ENCODE results near the gene MESP1.
"Not testable (repeated sequence)": the region's sequence is repeated elsewhere in the genome, so short reads cannot be mapped to it uniquely, and the experiment has no call there.

Gene MESP1

GRCh38 chr15:89785064-89785773 lies 34.2 kb upstream of the MESP1 start:
- Histone ChIP-seq H3K4me1 (ENCODE audit: insufficient read depth, low read length) (peaks cover 25% of the 10 kb centered on the region), H3K36me3 (ENCODE audit: insufficient read depth, low read length) (no peaks in the 10 kb centered on the region), H3K9ac (ENCODE audit: low read depth, low read length) (no peak overlapping the region), H3K9me3 (ENCODE audit: control insufficient read depth, insufficient read depth, low read length) (peaks cover 5% of the 10 kb centered on the region; the same call in 1 of the 2 replicates)

- Histone ChIP-seq H3K4me1 (ENCODE audit: insufficient read depth, low read length) (peaks cover 25% of the 10 kb centered on the region), H3K9ac (ENCODE audit: low read depth, low read length) (no peak overlapping the region), H3K9me3 (ENCODE audit: control insufficient read depth, insufficient read depth, low read length) (peaks cover 5% of the 10 kb centered on the region; the same call in 1 of the 2 replicates), H3K36me3 (ENCODE audit: insufficient read depth, low read length) (no peaks in the 10 kb centered on the region)
These were observed 33.6 kb upstream of the MESP1 start for GRCh38 chr15:89784686-89784960.

DNA sequence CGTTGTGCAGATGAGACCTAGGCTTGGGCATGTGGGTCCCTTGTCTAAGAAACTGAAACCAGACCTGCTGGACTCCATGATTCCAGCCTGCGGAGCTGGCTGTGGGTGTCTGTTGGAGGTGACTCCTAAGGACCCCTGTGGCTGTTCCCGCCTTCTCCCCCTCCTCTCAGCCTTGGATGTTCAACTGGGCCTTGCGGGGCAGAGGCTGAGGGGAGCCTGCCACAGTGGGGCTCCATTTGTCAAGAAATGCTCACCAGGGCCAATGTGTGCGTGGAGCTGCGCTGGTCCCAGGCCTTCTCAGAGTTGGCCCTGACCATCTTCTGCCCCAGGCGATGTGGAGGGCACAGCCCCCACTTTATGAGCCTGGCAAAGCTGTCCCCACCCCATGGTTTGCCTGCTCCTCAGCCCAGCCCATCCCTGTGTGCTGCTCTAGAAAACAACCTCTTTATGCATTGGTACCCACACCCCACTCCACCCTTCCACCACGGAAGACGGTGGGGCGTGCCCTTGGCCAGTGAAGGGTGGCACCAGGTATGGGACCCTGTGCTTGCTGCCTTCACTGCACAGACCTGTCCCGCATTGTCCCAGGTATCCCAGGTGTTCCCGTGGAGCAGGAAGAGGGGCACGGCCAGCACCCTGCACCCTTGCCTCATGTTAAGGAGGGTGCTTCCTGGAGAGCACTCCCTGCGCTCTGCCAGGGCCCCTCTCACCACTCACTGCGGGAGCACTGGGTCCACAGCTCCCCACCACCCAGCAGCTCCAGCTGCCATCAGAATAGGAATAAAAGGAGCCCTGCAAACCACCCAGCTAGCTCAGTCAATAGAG lies 33.0 kb upstream of the MESP1 start:
- peaks cover 5% of the 10 kb centered on the region; the same call in 1 of the 2 replicates for H3K9me3 ChIP-seq (ENCODE audit: control insufficient read depth, insufficient read depth, low read length)
- no peak overlapping the region for H3K9ac ChIP-seq (ENCODE audit: low read depth, low read length)
- peaks cover 25% of the 10 kb centered on the region for H3K4me1 ChIP-seq (ENCODE audit: insufficient read depth, low read length)
- no peaks in the 10 kb centered on the region for H3K36me3 ChIP-seq (ENCODE audit: insufficient read depth, low read length)

- H3K9ac ChIP-seq (ENCODE audit: low read depth, low read length): no peak overlapping the region
- peaks cover 25% of the 10 kb centered on the region for H3K4me1 ChIP-seq (ENCODE audit: insufficient read depth, low read length)
- H3K9me3 ChIP-seq (ENCODE audit: control insufficient read depth, insufficient read depth, low read length): peaks cover 5% of the 10 kb centered on the region; the same call in 1 of the 2 replicates
- no peaks in the 10 kb centered on the region for H3K36me3 ChIP-seq (ENCODE audit: insufficient read depth, low read length)
These were observed 32.2 kb upstream of the MESP1 start for GRCh38 chr15:89783111-89783860.

GRCh38 chr15:89782619-89782950 lies 31.5 kb upstream of the MESP1 start:
- not testable (repeated sequence) for H3K9ac ChIP-seq (ENCODE audit: low read depth, low read length); H3K9me3 ChIP-seq (ENCODE audit: control insufficient read depth, insufficient read depth, low read length)
- H3K4me1 ChIP-seq (ENCODE audit: insufficient read depth, low read length): peaks cover 25% of the 10 kb centered on the region

DNA sequence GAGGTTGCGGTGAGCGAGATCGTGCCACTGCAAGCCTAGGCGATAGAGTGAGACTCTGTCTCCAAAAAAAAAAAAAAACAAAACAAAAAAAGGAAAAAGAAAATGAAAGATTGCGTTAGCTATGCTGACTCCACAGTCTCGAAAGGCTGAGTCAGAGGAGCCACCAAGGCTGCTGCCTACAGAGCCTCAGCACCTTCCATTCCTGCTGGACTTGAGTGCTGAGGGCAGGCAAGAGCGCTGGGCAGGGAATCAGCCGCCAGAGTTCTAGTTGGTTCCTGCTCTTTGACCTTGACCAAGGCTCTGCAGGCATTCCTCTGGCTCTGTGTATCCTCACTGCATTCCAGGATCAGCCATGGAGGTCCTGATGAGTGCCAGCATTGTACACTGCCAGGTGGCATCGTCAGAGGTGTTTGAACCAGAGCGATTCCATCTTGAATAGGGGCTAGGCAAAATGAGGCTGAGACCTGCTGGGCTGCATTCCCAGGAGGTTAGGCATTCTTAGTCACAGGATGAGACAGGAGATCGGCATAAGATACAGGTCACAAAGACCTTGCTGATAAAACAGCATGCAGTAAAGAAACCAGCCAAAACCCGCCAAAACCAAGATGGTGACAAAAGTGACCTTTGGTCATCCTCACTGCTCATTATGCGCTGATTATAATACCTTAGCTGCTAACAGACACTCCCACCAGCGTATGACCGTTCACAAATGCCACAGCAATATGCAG lies 31.0 kb upstream of the MESP1 start:
- Histone ChIP-seq H3K36me3 (ENCODE audit: insufficient read depth, low read length) (no peaks in the 10 kb centered on the region), H3K9ac (ENCODE audit: low read depth, low read length) (no peak overlapping the region), H3K9me3 (ENCODE audit: control insufficient read depth, insufficient read depth, low read length) (no peaks in the 10 kb centered on the region), H3K4me1 (ENCODE audit: insufficient read depth, low read length) (peaks cover 25% of the 10 kb centered on the region)

More at GRCh38 chr15:89782619-89782950, 31.5 kb upstream of the MESP1 start:
- not testable (repeated sequence) for H3K36me3 ChIP-seq (ENCODE audit: insufficient read depth, low read length)

DNA sequence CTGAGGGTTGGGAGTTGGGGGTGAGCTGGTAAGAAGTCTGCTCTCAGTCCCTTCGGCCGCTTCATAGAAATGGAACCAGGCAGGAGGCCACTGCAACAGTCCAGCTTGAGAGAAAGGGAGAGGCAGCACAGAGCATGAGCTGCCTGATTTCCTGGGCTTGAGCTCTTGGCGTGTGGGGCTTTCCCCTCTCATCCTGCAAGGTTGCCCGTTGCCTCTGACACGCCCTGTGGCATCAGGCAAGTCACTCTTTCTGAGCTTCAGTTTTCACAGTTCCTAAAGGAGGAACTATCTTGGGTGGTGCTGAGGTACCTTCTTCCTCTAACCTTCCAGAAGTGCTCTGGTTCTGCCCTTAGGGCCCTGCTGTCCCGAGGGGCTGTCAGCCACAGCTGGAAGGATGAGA lies 30.0 kb upstream of the MESP1 start:
- Histone ChIP-seq H3K4me1 (ENCODE audit: insufficient read depth, low read length) (peaks cover 25% of the 10 kb centered on the region), H3K9ac (ENCODE audit: low read depth, low read length) (no peak overlapping the region), H3K9me3 (ENCODE audit: control insufficient read depth, insufficient read depth, low read length) (no peaks in the 10 kb centered on the region), H3K36me3 (ENCODE audit: insufficient read depth, low read length) (no peaks in the 10 kb centered on the region)

DNA sequence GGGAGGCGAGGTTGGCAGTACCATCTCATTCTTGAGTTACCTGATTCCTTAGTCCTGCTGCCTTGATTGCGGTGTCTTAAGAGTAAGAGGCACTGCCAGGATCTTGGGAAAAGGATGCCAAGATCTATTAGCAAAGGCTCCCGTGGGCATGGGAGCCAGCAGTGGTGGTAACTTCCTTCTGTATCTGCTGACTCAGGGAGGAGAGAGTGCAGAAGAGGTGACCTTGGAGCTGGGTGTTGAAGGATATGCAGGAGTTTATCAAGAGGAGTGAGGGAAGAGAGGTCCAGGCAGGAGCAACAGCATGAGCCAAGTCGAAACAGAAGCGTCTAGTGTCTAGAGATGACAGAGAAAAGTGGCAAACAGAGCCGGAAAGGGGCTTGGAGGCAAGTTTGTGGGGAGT lies 29.6 kb upstream of the MESP1 start:
- Histone ChIP-seq H3K36me3 (ENCODE audit: insufficient read depth, low read length) (no peaks in the 10 kb centered on the region), H3K9ac (ENCODE audit: low read depth, low read length) (no peak overlapping the region), H3K9me3 (ENCODE audit: control insufficient read depth, insufficient read depth, low read length) (no peaks in the 10 kb centered on the region), H3K4me1 (ENCODE audit: insufficient read depth, low read length) (peaks cover 25% of the 10 kb centered on the region)

GRCh38 chr15:89778861-89779260 lies 27.8 kb upstream of the MESP1 start:
- peaks cover 18% of the 10 kb centered on the region for H3K4me1 ChIP-seq (ENCODE audit: insufficient read depth, low read length)

GRCh38 chr15:89777782-89778380 lies 26.8 kb upstream of the MESP1 start:
- Histone ChIP-seq H3K36me3 (ENCODE audit: insufficient read depth, low read length) (no peaks in the 10 kb centered on the region), H3K4me1 (ENCODE audit: insufficient read depth, low read length) (peaks cover 8% of the 10 kb centered on the region), H3K9me3 (ENCODE audit: control insufficient read depth, insufficient read depth, low read length) (no peaks in the 10 kb centered on the region), H3K9ac (ENCODE audit: low read depth, low read length) (no peak overlapping the region)

More at GRCh38 chr15:89778861-89779260, 27.8 kb upstream of the MESP1 start:
- no peaks in the 10 kb centered on the region for H3K9me3 ChIP-seq (ENCODE audit: control insufficient read depth, insufficient read depth, low read length)
- no peaks in the 10 kb centered on the region for H3K36me3 ChIP-seq (ENCODE audit: insufficient read depth, low read length)
- no peak overlapping the region for H3K9ac ChIP-seq (ENCODE audit: low read depth, low read length)

GRCh38 chr15:89777073-89777751 lies 26.2 kb upstream of the MESP1 start:
- Histone ChIP-seq H3K4me1 (ENCODE audit: insufficient read depth, low read length) (peaks cover 5% of the 10 kb centered on the region), H3K9ac (ENCODE audit: low read depth, low read length) (peak overlapping the region; percentile 27; the same call in 1 of the 2 replicates), H3K9me3 (ENCODE audit: control insufficient read depth, insufficient read depth, low read length) (no peaks in the 10 kb centered on the region), H3K36me3 (ENCODE audit: insufficient read depth, low read length) (no peaks in the 10 kb centered on the region)

DNA sequence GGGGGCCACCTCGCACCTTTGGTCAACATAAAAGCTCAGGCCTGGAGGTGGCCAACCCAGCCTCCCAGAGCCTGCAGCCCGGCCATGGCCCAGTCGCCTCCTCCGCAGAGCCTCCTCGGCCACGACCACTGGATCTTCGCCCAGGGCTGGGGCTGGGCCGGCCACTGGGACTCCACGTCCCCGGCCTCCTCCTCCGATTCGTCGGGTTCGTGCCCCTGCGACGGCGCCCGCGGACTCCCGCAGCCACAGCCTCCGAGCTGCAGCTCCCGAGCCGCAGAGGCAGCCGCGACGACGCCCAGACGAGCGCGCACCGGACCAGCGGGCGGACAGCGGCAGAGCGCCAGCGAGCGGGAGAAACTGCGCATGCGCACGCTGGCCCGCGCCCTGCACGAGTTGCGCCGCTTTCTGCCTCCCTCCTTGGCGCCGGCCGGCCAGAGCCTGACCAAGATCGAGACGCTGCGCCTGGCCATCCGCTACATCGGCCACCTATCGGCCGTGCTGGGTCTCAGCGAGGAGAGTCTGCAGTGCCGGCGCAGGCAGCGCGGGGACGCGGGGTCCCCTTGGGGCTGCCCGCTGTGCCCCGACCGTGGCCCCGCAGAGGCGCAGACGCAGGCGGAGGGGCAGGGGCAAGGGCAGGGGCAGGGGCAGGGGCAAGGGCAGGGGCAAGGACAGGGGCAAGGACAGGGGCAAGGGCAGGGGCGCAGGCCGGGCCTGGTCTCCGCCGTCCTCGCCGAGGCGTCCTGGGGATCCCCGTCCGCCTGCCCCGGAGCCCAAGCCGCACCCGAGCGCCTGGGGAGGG lies 25.4 kb upstream of the MESP1 start, which contains the start of gene MESP2:
TSS of gene MESP2 (plus strand) at position 59 of the 799 bp plus-strand sequence. CDS start at position 85, 26 bp downstream.
- no peaks in the 10 kb centered on the region; the same call in 1 of the 2 replicates for H3K4me1 ChIP-seq (ENCODE audit: insufficient read depth, low read length)
- no peaks in the 10 kb centered on the region for H3K36me3 ChIP-seq (ENCODE audit: insufficient read depth, low read length)
- H3K9me3 ChIP-seq (ENCODE audit: control insufficient read depth, insufficient read depth, low read length): no peaks in the 10 kb centered on the region
- peak within 1 kb of the TSS; percentile 27; the same call in 1 of the 2 replicates for H3K9ac ChIP-seq (ENCODE audit: low read depth, low read length)

DNA sequence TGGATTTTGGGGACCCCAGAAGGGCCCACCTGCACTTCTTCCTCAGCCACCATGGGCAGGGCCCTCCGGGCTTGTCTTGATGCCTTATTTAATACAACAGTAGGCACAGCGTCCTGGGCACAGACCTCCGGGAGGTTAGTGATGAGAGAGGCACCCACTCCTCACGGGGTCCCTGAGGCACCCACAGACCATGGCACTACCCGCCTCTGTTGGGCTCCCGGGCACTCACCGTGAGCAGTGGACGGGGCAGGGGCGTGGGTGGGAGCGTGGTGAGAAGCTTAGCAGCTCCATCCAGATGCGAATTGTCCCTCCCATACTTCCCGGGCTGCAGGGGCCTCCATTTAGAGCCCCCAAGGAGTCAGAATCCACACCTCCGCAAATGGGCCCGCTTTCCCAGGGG lies 24.8 kb upstream of the MESP1 start:
- H3K9me3 ChIP-seq (ENCODE audit: control insufficient read depth, insufficient read depth, low read length): no peaks in the 10 kb centered on the region
- no peaks in the 10 kb centered on the region for H3K4me1 ChIP-seq (ENCODE audit: insufficient read depth, low read length)
- H3K9ac ChIP-seq (ENCODE audit: low read depth, low read length): no peak overlapping the region
- H3K36me3 ChIP-seq (ENCODE audit: insufficient read depth, low read length): no peaks in the 10 kb centered on the region
